ENCODE measurements around the gene MRPL12.

Gene MRPL12

DNA sequence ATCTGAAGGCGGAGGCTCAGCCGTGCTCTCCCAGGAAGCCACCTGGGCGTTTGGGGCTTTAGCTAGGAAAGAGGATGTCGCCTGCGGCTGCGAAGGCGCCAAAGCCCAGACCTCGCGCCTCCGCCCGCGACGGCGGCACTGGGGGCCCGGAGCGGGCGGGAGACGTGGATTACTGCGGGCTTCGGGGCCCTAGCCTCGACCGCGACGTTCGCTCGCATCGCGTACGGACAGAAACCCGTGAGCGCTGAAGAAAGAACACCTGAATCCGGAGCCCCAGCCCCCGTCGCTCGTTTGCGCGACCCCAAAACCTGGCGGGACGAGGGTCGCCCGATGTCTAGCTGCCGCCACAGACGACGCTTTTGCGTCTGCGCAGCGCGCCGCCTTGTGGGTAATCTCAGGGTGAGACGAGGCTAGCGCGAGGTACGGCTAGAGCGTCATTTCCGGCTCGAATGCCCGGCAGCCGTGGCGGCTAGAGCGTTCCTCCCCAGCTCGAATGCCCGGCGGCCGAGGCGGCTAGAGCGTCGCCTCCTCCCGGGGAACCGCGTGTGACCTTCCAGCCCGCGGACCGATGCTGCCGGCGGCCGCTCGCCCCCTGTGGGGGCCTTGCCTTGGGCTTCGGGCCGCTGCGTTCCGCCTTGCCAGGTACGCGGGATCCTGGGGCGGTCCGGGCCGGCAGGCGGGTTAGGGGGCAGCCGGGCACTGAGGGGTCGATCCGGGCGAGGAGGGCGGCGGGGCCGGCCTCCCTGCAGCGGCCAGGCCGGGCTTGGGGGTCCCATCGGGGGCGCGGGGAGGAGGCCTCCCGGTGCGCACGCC is at the start of gene MRPL12:
Gene MRPL12, plus strand, starts transcription at position 434 of the 813 bp plus-strand sequence. Its CDS starts 135 bp downstream, at position 569.
- peaks cover 7% of the 10 kb centered on the region; the same call in 1 of the 2 replicates for H3K4me1 ChIP-seq (ENCODE audit: insufficient read depth, low read length)
- peaks cover 26% of the 10 kb centered on the region for H3K36me3 ChIP-seq (ENCODE audit: insufficient read depth, low read length)

DNA sequence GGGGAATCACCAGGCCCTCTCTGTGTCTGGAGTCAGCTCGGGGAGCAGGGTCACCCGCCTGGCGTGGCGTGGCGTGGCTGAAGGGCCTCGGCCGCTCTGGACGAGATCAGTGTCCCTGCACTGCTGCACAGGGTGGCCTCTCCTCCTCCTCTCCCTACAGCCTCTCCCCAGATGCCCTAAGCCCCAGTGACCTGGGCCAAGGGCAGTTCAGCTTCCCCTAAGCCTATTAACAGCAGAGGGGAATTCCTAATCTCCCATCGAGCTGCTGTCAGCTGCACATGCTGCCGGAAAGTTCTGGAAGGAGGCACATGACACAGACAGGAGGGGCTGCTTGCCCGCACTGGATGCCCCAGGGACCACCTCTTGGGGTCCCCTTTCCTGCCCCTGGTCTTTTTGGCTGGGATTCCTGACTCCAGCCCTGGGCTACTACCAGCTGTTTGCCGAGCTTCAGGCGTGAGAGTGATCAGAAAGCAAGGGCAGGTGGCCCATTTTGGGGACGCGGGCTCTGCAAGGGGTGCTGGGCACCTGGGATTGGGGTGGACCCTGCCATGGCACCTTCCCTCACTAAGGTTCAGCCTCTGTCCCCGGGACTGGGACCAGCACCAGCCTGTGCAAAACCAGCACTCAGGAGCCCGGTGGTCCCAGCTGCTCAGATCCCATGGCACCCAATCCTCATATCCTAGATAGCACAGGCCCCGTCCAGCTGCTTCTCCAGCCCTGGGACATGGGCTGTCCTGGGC is 47.6 kb upstream of the MRPL12 start:
- Histone ChIP-seq H3K4me1 (ENCODE audit: insufficient read depth, low read length) (peaks cover 16% of the 10 kb centered on the region; the same call in 1 of the 2 replicates), H3K36me3 (ENCODE audit: insufficient read depth, low read length) (no peaks in the 10 kb centered on the region), H3K9me3 (ENCODE audit: control insufficient read depth, insufficient read depth, low read length) (no peaks in the 10 kb centered on the region), H3K9ac (ENCODE audit: low read depth, low read length) (no peak overlapping the region)

More for the DNA sequence above, at the start of gene MRPL12:
- Histone ChIP-seq H3K9ac (ENCODE audit: low read depth, low read length) (peak within 1 kb of the TSS; percentile 90), H3K9me3 (ENCODE audit: control insufficient read depth, insufficient read depth, low read length) (no peaks in the 10 kb centered on the region)

DNA sequence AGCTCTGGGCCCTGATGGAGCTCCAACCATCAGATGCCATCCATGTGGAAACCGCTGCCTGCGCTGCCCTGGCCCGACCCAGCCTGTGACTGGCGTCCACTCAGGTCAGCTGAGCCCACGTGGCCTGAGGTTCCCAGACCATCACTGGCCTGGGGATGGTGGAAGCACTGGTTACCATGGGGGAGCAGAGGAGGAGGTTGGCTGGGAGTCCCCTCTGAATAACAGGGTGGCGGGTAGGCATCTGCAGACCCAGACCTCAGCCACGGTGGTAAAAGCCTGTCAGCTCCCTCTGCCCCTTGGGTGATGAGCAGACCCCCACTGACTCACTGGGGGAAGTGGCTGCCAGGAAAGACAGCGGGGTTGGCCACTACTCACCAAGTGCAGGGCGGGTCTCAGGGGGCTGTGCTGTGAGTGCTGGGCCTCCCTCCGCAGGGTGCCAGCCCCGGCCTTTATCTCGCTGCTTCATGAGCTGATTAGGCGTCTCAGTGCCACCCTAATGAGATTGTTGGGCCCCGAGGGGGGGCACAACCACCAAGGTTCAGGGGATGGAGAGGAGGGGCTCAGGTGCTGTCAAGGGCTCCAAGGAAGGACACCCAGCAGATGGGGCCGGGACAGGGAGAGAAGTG is 46.9 kb upstream of the MRPL12 start, which contains the start of gene PDE6G:
Gene PDE6G, minus strand, starts transcription at position 425 of the 626 bp plus-strand sequence. CDS start 3,237 bp downstream, outside the sequence.
- Histone ChIP-seq H3K4me1 (ENCODE audit: insufficient read depth, low read length) (peaks cover 11% of the 10 kb centered on the region; the same call in 1 of the 2 replicates), H3K9me3 (ENCODE audit: control insufficient read depth, insufficient read depth, low read length) (no peaks in the 10 kb centered on the region), H3K9ac (ENCODE audit: low read depth, low read length) (no peak within 1 kb of the TSS), H3K36me3 (ENCODE audit: insufficient read depth, low read length) (no peaks in the 10 kb centered on the region)

DNA sequence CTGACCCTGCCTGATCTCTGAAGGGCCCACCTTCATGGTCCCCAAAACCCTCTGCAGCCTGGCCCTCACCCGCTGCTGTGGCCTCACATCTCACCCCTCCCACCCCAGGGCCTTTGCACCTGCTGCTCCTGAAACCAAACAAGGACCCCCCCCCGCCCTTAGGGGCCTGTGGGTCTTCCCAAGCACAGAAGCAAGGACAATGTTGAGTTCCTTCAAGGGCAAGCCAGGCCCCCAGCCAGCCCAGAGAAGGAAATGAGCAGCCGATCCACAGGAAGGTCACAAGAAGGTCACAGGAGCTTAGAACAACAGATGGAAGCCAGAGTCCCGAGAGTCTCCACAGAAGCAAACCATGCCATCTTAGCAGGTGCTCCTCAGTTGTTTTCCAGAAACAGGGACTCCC is 46.3 kb upstream of the MRPL12 start:
- Histone ChIP-seq H3K9ac (ENCODE audit: low read depth, low read length) (no peak overlapping the region), H3K4me1 (ENCODE audit: insufficient read depth, low read length) (peaks cover 11% of the 10 kb centered on the region; the same call in 1 of the 2 replicates), H3K36me3 (ENCODE audit: insufficient read depth, low read length) (no peaks in the 10 kb centered on the region), H3K9me3 (ENCODE audit: control insufficient read depth, insufficient read depth, low read length) (no peaks in the 10 kb centered on the region)

DNA sequence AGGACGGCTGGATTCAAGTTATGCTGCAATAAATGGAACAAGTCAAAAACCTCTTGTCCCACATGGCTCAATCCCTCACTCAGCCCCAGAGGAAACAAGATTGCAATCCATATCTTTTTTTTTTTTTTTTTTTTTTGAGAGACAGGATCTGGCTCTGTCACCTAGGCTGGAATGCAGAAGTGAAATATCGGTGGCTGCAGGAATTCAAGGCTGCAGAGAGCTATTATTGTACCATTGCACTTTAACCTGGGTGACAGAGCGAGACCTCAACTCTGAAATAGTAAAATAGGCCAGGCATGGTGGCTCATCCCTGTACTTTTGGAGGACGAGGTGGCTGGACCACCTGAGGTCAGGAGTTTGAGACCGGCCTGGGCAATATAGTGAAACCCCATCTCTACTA is 44.1 kb upstream of the MRPL12 start:
- Histone ChIP-seq H3K9ac (ENCODE audit: low read depth, low read length) (no peak overlapping the region), H3K36me3 (ENCODE audit: insufficient read depth, low read length) (no peaks in the 10 kb centered on the region), H3K9me3 (ENCODE audit: control insufficient read depth, insufficient read depth, low read length) (no peaks in the 10 kb centered on the region), H3K4me1 (ENCODE audit: insufficient read depth, low read length) (peaks cover 6% of the 10 kb centered on the region; the same call in 1 of the 2 replicates)

DNA sequence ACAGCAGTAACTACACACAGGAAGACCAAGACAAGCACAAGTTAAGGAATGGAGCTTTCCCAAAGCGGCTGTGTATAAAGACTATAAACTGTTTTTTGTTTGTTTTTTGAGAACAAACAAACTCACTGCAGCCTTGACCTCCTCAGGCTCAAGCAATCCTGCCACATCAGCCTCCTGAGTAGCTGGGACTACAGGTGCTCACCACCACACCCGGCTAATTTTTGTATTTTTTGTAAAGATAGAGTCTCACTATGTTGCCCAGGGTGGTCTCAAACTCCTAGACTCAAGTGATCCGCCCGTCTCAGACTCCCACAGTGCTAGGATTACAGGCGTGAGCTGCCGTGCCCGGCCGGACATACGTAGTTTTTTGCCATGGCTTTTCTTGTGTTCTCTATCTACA is 42.7 kb upstream of the MRPL12 start:
- no peaks in the 10 kb centered on the region for H3K9me3 ChIP-seq (ENCODE audit: control insufficient read depth, insufficient read depth, low read length)
- no peak overlapping the region for H3K9ac ChIP-seq (ENCODE audit: low read depth, low read length)
- peaks cover 6% of the 10 kb centered on the region; the same call in 1 of the 2 replicates for H3K4me1 ChIP-seq (ENCODE audit: insufficient read depth, low read length)
- 0 out of 2 replicates have a peak, but pooled peaks cover 2% of the 10 kb centered on the region for H3K36me3 ChIP-seq (ENCODE audit: insufficient read depth, low read length)

DNA sequence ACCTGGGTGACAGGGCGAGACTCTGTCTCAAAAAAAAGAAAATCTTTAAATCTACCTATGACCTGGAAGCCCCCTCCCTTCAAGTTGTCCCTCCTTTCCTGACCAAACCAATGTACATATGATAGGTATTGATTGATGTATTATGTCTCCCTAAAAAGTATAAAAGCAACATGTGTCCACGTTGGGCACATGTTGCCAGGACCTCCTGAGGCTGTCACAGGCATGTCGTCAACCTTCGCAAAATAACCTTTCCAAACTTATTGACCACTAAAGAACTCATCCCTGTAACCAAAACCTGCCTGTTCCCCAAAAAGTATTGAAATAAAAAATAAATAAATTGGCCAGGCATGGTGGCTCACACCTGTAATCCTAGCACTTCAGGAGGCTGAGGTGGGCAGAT is 41.2 kb upstream of the MRPL12 start:
- H3K4me1 ChIP-seq (ENCODE audit: insufficient read depth, low read length), result peaks cover 6% of the 10 kb centered on the region; the same call in 1 of the 2 replicates
- no peak overlapping the region for H3K9ac ChIP-seq (ENCODE audit: low read depth, low read length)
- 0 out of 2 replicates have a peak, but pooled peaks cover 2% of the 10 kb centered on the region for H3K36me3 ChIP-seq (ENCODE audit: insufficient read depth, low read length)
- H3K9me3 ChIP-seq (ENCODE audit: control insufficient read depth, insufficient read depth, low read length), result no peaks in the 10 kb centered on the region

DNA sequence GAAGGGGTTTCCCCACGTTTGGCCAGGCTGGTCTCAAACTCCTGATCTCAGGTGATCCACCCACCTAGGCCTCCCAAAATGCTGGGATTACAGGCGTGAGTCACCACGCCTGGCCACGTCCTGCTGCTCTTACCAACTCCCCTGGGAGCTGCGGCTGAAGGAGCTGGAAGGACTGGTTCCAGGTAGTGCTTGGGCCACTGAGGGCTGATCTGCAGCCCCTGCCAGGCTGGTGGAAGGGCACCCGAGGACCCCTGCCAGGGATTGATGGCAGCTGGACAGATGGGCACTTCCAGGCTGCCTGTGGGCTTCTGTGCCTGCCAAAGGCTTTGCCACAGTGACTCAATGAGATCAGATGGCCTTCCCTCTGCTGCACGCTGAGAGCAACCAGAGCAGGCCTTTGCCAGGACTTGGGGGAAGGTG is 39.1 kb upstream of the MRPL12 start:
- Histone ChIP-seq H3K4me1 (ENCODE audit: insufficient read depth, low read length) (peaks cover 9% of the 10 kb centered on the region; the same call in 1 of the 2 replicates), H3K9me3 (ENCODE audit: control insufficient read depth, insufficient read depth, low read length) (no peaks in the 10 kb centered on the region; the same call in 1 of the 2 replicates), H3K36me3 (ENCODE audit: insufficient read depth, low read length) (peaks cover 14% of the 10 kb centered on the region)

DNA sequence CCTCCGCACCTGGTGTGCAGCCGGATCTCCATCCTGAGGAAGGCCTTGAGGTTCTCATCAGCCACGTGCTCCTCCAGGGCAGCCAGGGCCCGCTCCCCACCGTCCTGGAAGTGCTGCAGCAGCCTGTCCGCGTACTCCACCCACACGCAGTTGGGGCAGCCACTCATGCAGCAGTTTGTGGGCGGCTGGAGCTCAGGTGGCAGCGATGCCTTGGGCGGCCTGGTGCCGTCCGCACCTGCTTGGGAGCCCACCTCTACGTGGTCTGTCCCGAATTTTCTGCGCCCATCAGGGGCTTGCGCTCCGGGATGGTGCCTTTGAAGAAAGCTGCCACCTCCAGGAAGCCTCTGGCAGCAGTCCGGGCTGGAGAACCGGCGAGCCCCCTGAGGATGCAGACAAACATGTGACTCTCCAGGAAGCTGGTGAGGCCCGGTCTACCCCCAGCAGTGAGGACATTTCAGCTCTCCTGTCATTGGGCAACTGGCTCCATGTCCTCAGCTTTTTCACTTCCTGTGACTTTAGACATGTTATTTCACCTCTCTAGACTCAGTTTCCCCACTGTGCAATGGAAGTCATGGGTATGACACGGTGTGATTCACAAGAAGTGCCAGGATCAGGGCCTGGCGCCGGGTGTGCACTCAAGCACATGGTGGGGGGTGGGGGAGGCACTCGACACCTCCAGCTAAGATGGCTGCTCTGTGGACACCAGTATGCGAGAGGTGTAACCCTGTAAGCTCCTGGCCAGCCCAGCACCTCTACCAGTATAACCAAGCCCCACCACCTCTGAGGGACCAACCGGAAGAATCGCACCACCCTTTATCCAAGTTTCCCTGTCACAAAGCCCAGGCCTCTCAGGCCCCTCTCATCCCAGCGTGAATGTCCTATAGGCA is 37.7 kb upstream of the MRPL12 start:
- H3K9me3 ChIP-seq (ENCODE audit: control insufficient read depth, insufficient read depth, low read length), result no peaks in the 10 kb centered on the region; the same call in 1 of the 2 replicates
- peak overlapping the region; percentile 99 for H3K9ac ChIP-seq (ENCODE audit: low read depth, low read length)
- H3K4me1 ChIP-seq (ENCODE audit: insufficient read depth, low read length), result peaks cover 9% of the 10 kb centered on the region; the same call in 1 of the 2 replicates
- peaks cover 24% of the 10 kb centered on the region for H3K36me3 ChIP-seq (ENCODE audit: insufficient read depth, low read length)

More for the DNA sequence above, 39.1 kb upstream of the MRPL12 start:
- H3K9ac ChIP-seq (ENCODE audit: low read depth, low read length), result no peak overlapping the region

DNA sequence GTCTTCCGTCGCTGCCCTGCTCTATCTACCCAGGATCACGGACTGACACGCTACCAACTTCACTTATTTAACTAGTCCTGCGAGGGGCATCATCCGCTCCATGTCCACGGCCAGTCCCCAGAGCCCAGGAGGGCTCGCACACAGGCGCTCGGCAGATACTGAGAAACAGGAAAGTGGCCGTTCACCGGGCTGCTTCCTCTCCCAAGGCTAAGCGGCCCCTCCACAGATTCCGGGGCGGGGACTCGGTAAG is 37.1 kb upstream of the MRPL12 start:
- Histone ChIP-seq H3K9me3 (ENCODE audit: control insufficient read depth, insufficient read depth, low read length) (no peaks in the 10 kb centered on the region; the same call in 1 of the 2 replicates), H3K4me1 (ENCODE audit: insufficient read depth, low read length) (peaks cover 9% of the 10 kb centered on the region; the same call in 1 of the 2 replicates), H3K36me3 (ENCODE audit: insufficient read depth, low read length) (peaks cover 26% of the 10 kb centered on the region), H3K9ac (ENCODE audit: low read depth, low read length) (peak overlapping the region; percentile 99)

DNA sequence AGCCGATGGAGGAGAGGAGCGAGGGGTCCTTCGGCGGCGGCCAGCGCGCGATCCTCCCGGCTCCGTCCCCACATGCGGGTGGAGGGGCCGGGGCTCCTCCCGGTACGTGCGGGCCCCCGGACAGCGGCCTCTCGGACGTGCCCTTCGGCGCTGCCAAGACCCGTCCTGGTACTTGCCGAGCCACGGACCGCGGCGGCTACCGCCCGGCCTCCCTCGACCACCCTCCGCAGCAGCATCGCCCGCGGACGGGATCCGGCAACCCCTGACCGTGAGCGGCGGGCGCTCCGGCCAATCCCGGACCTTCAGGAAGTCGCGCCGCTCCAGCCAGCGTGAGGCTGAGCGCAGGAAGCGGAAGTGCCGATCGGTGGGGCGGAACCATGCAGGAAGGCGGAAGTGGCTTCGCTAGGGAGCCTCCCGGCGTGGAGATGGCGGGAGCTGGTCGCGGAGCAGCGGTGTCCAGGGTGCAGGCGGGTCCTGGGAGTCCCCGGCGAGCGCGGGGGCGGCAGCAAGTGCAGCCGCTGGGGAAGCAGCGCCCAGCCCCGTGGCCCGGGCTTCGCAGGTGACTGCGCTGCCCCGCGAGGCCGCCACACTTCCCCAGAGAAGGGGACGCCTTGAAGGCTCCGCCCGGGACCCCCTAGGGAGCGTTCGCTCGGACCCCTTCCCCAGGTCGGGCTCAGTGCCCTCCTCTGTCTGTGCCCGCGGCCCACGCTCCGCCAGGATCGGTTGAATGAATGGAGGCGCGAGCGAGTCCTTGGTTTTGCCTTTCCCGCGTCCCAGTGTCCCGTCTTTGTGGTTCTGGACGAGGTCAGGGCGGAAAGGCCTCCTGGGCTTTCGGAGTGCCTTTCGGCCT is 36.6 kb upstream of the MRPL12 start, which contains the start of the genes CCDC137 and OXLD1:
Gene CCDC137, plus strand, starts transcription at position 396 of the 850 bp plus-strand sequence. Its CDS starts 30 bp downstream, at position 426.
Gene OXLD1, minus strand, starts transcription at position 264 of the 850 bp plus-strand sequence. Its CDS starts 28 bp downstream, at position 236.
- no peaks in the 10 kb centered on the region; the same call in 1 of the 2 replicates for H3K9me3 ChIP-seq (ENCODE audit: control insufficient read depth, insufficient read depth, low read length)
- peaks cover 9% of the 10 kb centered on the region; the same call in 1 of the 2 replicates for H3K4me1 ChIP-seq (ENCODE audit: insufficient read depth, low read length)
- H3K9ac ChIP-seq (ENCODE audit: low read depth, low read length), result peak within 1 kb of the TSS; percentile 99
- H3K36me3 ChIP-seq (ENCODE audit: insufficient read depth, low read length), result peaks cover 28% of the 10 kb centered on the region

DNA sequence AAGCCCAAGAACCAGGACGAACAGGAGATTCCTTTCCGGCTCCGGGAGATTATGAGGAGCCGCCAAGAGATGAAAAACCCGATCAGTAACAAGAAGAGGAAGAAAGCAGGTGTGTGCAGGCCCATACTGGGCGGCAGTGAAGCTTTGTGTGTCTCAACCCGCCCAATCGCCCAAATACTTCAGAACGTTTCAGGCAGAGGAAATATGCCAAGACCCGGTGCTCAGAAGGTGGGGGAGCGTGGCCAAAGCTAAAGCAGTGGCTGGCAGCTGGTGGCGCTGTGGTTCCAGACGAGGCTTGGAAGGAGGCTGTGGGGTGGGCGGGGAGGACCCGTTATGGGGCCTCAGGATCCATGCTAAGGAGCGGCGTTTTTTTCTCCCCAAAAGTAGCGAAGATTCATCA is 35.4 kb upstream of the MRPL12 start:
- H3K36me3 ChIP-seq (ENCODE audit: insufficient read depth, low read length), result peaks cover 35% of the 10 kb centered on the region
- H3K9me3 ChIP-seq (ENCODE audit: control insufficient read depth, insufficient read depth, low read length), result no peaks in the 10 kb centered on the region; the same call in 1 of the 2 replicates
- H3K4me1 ChIP-seq (ENCODE audit: insufficient read depth, low read length), result peaks cover 7% of the 10 kb centered on the region; the same call in 1 of the 2 replicates
- H3K9ac ChIP-seq (ENCODE audit: low read depth, low read length), result peak overlapping the region; percentile 20; the same call in 1 of the 2 replicates

Data from ES-I3 (cell line).